HepG2 (cell line): ENCODE data around the gene ABCB9. TPM values are rescaled to one million over a fixed set of nuclear protein-coding genes. Genes with fewer than 3 reads are reported as not detected.

Experiments
- FOXJ3 ChIP-seq: sonication (generic); formaldehyde crosslinking; IDR thresholded peaks from 2 replicates; pipeline ENCODE4 v1.4.0; 2020; ENCODE audit warnings: missing genetic modification reagents, mild to moderate bottlenecking, borderline replicate concordance
- NR2F1 ChIP-seq, 2 experiments: fragments of 450-650 bp in 1 of 2; formaldehyde crosslinking in 1 of 2; IDR thresholded peaks; 2 replicates each; pipeline versions ENCODE4 v1.5.0 to v1.6.1; 2016 to 2020; ENCODE audit warnings: mild to moderate bottlenecking in 1 of 2, missing compliant biosample characterization in 1 of 2, missing genetic modification reagents in 1 of 2, moderate library complexity in 1 of 2
- PBX3 ChIP-seq: sonication (generic); formaldehyde crosslinking; IDR thresholded peaks from 2 replicates; pipeline ENCODE4 v1.8.1; 2023; ENCODE audit warnings: missing genetic modification reagents, inconsistent platforms, borderline replicate concordance
- SKIL ChIP-seq: sonication (generic); formaldehyde crosslinking; IDR thresholded peaks from 2 replicates; pipeline ENCODE4 v1.8.0; 2022; ENCODE audit warnings: missing genetic modification reagents, mild to moderate bottlenecking, moderate library complexity, borderline replicate concordance
- TMF1 ChIP-seq: sonication (generic); formaldehyde crosslinking; IDR thresholded peaks from 2 replicates; pipeline ENCODE4 v1.8.1; 2022; ENCODE audit warnings: low read depth, missing genetic modification reagents
- YEATS2 ChIP-seq: sonication (generic); formaldehyde crosslinking; IDR thresholded peaks from 2 replicates; pipeline ENCODE4 v1.4.0; 2020; ENCODE audit warnings: missing genetic modification reagents, borderline replicate concordance
- polyA plus RNA-seq, 8 experiments: library from polyadenylated mRNA; depleted of rRNA in 3 of 8; stranded (reverse) in 7 of 8; unstranded in 1 of 8; fragments of >200 nt; fragmentation: Illumina TruSeq in 4 of 8; extraction: Trizol in 4 of 8; gene quantifications; 2 replicates each; pipeline versions ENCODE4 v1.2.1 to v1.2.3, GENCODE V29; 2011 to 2016; ENCODE audit warnings: low read depth in 4 of 8, missing spikeins in 1 of 8, mixed read lengths in 1 of 8; ENCODE audit not compliant: insufficient read depth in 1 of 8
- total RNA-seq, 5 experiments: library from RNA; depleted of rRNA; stranded (reverse); fragments of >200 nt; fragmentation: Illumina TruSeq; extraction: Trizol; gene quantifications; 2 replicates each; pipeline ENCODE4 v1.2.3, GENCODE V29; 2016; ENCODE audit warnings: low read depth in 1 of 5
- TF ChIP-seq, protein P1 (sequence below): conservative IDR thresholded peaks from 2 replicates; pipeline ENCODE4 v1.6.1; 2018; ENCODE audit warnings: missing genetic modification reagents
- TF ChIP-seq, protein P2 (sequence below): sonication (generic); formaldehyde crosslinking; IDR thresholded peaks from 2 replicates; pipeline ENCODE4 v1.5.1; 2020; ENCODE audit warnings: mild to moderate bottlenecking, missing genetic modification reagents

Gene ABCB9
- total and polyA plus RNA-seq, 2 of the 13 experiments (the other 11 are each of a cell fraction or from before 2014, with no cell fraction given), result 5.1 to 6.0 TPM

DNA sequence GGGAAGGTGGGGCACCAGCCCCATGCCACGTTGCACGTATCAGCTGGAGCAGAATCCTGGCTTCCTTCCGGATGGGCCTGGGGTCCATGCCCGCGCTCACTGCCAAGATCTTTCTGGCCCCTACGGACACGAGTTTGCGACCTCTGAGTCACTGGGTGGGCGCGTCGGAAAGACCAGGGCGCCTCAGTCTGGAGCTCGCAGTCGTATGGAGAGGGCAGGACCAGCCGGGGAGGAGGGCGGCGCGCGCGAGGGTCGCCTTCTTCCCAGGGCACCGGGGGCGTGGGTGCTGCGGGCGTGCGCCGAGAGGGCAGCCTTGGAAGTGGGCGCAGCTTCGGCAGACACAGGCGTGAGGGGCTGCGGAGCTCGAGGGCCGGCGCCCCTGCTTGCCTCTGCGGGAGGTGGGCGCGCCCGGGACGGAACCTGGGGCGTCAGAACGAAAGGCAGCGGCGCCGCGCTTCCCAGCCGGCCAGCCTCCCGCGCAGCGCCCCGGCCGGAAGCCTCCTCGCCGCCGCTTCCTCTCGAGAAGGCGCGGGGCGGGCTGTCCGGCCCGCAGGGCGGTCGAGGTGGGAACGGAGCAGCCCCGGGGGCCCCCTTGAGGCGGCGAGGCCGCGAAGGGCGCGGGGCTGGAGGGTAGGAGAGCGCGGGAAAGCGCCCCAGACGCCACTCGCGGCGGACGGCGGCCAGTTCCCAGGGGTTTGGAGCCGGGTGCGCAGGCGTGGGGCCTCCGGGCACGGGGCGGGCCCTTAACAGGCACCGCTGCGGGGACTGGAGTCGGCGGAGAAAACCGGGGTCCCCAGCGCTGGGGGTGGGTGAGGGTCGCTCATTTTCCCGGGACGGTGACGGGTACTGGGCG, 14.1 kb upstream of the ABCB9 start, which contains the start of gene ARL6IP4 (continued):
- TF ChIP-seq SKIL (CRISPR knock-in tag) (0 out of 2 replicates have a peak, but pooled peaks have one; percentile 11), TMF1 (peak; percentile 92; the same call in 1 of the 2 replicates), PBX3 (CRISPR knock-in tag) (no peak), YEATS2 (CRISPR knock-in tag) (peak; percentile 28; the same call in 1 of the 2 replicates), NR2F1 (CRISPR knock-in tag; IDR thresholded peaks at IDR 0.05) (no peak), FOXJ3 (CRISPR knock-in tag) (no peak)
- TF ChIP-seq, protein P1, sequence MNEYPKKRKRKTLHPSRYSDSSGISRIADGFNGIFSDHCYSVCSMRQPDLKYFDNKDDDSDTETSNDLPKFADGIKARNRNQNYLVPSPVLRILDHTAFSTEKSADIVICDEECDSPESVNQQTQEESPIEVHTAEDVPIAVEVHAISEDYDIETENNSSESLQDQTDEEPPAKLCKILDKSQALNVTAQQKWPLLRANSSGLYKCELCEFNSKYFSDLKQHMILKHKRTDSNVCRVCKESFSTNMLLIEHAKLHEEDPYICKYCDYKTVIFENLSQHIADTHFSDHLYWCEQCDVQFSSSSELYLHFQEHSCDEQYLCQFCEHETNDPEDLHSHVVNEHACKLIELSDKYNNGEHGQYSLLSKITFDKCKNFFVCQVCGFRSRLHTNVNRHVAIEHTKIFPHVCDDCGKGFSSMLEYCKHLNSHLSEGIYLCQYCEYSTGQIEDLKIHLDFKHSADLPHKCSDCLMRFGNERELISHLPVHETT, result 0 out of 2 replicates have a peak, but pooled peaks have one; percentile 42
- TF ChIP-seq, protein P2, sequence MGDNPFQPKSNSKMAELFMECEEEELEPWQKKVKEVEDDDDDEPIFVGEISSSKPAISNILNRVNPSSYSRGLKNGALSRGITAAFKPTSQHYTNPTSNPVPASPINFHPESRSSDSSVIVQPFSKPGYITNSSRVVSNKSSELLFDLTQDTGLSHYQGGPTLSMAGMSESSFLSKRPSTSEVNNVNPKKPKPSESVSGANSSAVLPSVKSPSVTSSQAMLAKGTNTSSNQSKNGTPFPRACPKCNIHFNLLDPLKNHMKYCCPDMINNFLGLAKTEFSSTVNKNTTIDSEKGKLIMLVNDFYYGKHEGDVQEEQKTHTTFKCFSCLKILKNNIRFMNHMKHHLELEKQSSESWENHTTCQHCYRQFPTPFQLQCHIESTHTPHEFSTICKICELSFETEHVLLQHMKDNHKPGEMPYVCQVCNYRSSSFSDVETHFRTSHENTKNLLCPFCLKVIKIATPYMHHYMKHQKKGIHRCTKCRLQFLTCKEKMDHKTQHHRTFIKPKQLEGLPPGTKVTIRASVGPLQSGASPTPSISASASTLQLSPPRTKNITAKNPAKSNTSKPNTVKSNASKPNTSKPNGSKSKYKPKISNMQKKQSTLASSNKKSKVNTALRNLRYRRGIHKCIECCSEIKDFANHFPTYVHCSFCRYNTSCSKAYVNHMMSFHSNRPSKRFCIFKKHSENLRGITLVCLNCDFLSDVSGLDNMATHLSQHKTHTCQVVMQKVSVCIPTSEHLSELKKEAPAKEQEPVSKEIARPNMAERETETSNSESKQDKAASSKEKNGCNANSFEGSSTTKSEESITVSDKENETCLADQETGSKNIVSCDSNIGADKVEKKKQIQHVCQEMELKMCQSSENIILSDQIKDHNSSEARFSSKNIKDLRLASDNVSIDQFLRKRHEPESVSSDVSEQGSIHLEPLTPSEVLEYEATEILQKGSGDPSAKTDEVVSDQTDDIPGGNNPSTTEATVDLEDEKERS, result no peak
